ENCODE results near the gene BRD3OS.

Gene BRD3OS

GRCh38 chr9:134032456-134033222 lies 7.4 kb downstream of the BRD3OS start:
- DNase-seq (ENCODE audit: low read depth) = no peak
- no peak for TF ChIP-seq MYC (IDR thresholded peaks at IDR 0.05; ENCODE audit: low read depth, low read length)
- no peak for TF ChIP-seq MAX (IDR thresholded peaks at IDR 0.05; ENCODE audit: low read depth, low read length)
- TF ChIP-seq CTCF (IDR thresholded peaks at IDR 0.05; ENCODE audit: low read depth, low read length) = no peak
- TF ChIP-seq POLR2A (IDR thresholded peaks at IDR 0.05; ENCODE audit: extremely low read depth, insufficient read length) = no peak
- no peak overlapping the region for H3K4me3 ChIP-seq (ENCODE audit: low read depth, low read length)

- TF ChIP-seq CTCF (IDR thresholded peaks at IDR 0.05; ENCODE audit: low read depth, low read length) (no peak), MAX (IDR thresholded peaks at IDR 0.05; ENCODE audit: low read depth, low read length) (no peak), POLR2A (IDR thresholded peaks at IDR 0.05; ENCODE audit: extremely low read depth, insufficient read length) (no peak), MYC (IDR thresholded peaks at IDR 0.05; ENCODE audit: low read depth, low read length) (no peak)
- no peak for DNase-seq (ENCODE audit: low read depth)
- no peak overlapping the region for H3K4me3 ChIP-seq (ENCODE audit: low read depth, low read length)
Measured at GRCh38 chr9:134033516-134034214, 8.4 kb downstream of the BRD3OS start.

- DNase-seq (ENCODE audit: low read depth) = no peak
- H3K4me3 ChIP-seq (ENCODE audit: low read depth, low read length) = no peak overlapping the region
- no peak for TF ChIP-seq CTCF (IDR thresholded peaks at IDR 0.05; ENCODE audit: low read depth, low read length)
- TF ChIP-seq MAX (IDR thresholded peaks at IDR 0.05; ENCODE audit: low read depth, low read length) = no peak
- no peak for TF ChIP-seq POLR2A (IDR thresholded peaks at IDR 0.05; ENCODE audit: extremely low read depth, insufficient read length)
Measured at GRCh38 chr9:134034215-134035040, 9.1 kb downstream of the BRD3OS start.

GRCh38 chr9:134035041-134036039 lies 10.1 kb downstream of the BRD3OS start:
- no peak for TF ChIP-seq CTCF (IDR thresholded peaks at IDR 0.05; ENCODE audit: low read depth, low read length)
- TF ChIP-seq MYC (IDR thresholded peaks at IDR 0.05; ENCODE audit: low read depth, low read length) = no peak
- TF ChIP-seq MAX (IDR thresholded peaks at IDR 0.05; ENCODE audit: low read depth, low read length) = no peak
- TF ChIP-seq POLR2A (IDR thresholded peaks at IDR 0.05; ENCODE audit: extremely low read depth, insufficient read length) = no peak
- DNase-seq (ENCODE audit: low read depth) = no peak

GRCh38 chr9:134036130-134036529 lies 10.8 kb downstream of the BRD3OS start:
- TF ChIP-seq MAX (IDR thresholded peaks at IDR 0.05; ENCODE audit: low read depth, low read length) (no peak), POLR2A (IDR thresholded peaks at IDR 0.05; ENCODE audit: extremely low read depth, insufficient read length) (no peak), CTCF (IDR thresholded peaks at IDR 0.05; ENCODE audit: low read depth, low read length) (no peak), MYC (IDR thresholded peaks at IDR 0.05; ENCODE audit: low read depth, low read length) (no peak)
- no peak overlapping the region for H3K4me3 ChIP-seq (ENCODE audit: low read depth, low read length)
- no peak for DNase-seq (ENCODE audit: low read depth)

More at GRCh38 chr9:134035041-134036039, 10.1 kb downstream of the BRD3OS start:
- no peak overlapping the region for H3K4me3 ChIP-seq (ENCODE audit: low read depth, low read length)
